Measurements from ENCODE around the gene AK9. TPM values are rescaled to one million over a fixed set of nuclear protein-coding genes. Genes with fewer than 3 reads are reported as not detected.

AK9 gene
- total and polyA plus RNA-seq, 2 of the 8 experiments (the other 6 are each of a cell fraction or from before 2014, with no cell fraction given): 1.8 to 2.2 TPM

GRCh38 chr6:109653264-109653663 lies 37.7 kb downstream of the AK9 start:
- Histone ChIP-seq H2BK5ac (ENCODE audit: low read depth, low read length) (no peak overlapping the region), H3K18ac (ENCODE audit: extremely low read depth, low read length) (no peak overlapping the region), H3K9ac (replicated peaks in 1 of 4; ENCODE audit: extremely low read depth in 1 of 4, low read depth in 3 of 4, low read length in 3 of 4) (no peak overlapping the region), H3K27me3 (replicated peaks in 1 of 4; ENCODE audit: control insufficient read depth in 3 of 4, extremely low read depth in 1 of 4, insufficient read depth in 3 of 4, low read length in 3 of 4) (no peaks in the 10 kb centered on the region), H2AK5ac (ENCODE audit: low read depth, low read length) (no peak overlapping the region), H3K79me1 (ENCODE audit: low read depth, low read length) (no peaks in the 10 kb centered on the region), H3K79me2 (ENCODE audit: control insufficient read depth in 1 of 2, insufficient read depth in 2 of 2, low read length in 2 of 2) (no peaks in the 10 kb centered on the region), H3K36me3 (ENCODE audit: control insufficient read depth in 2 of 4, insufficient read depth in 4 of 4, low read length in 3 of 4) (no peaks in the 10 kb centered on the region), H2BK120ac (replicated peaks; ENCODE audit: low read depth, low read length) (no peak overlapping the region), H4K5ac (ENCODE audit: insufficient read length, low read depth, low read length) (no peak overlapping the region), H3K27ac (ENCODE audit: low read depth, low read length) (no peak overlapping the region), H3K4me1 (replicated peaks in 1 of 4; ENCODE audit: control insufficient read depth in 3 of 4, insufficient read depth in 4 of 4, low read length in 3 of 4) (no peaks in the 10 kb centered on the region), H3K23me2 (ENCODE audit: low read depth, low read length) (no peaks in the 10 kb centered on the region), H2BK12ac (ENCODE audit: low read depth, low read length) (no peak overlapping the region), H3K9me3 (ENCODE audit: insufficient read depth in 2 of 2, low read depth in 1 of 2, low read length in 1 of 2) (no peaks in the 10 kb centered on the region), H2AFZ (ENCODE audit: low read length) (no peak overlapping the region), H3K56ac (replicated peaks; ENCODE audit: insufficient read length, low read depth, low read length) (no peak overlapping the region), H4K20me1 (replicated peaks in 1 of 2; ENCODE audit: control insufficient read depth in 1 of 2, insufficient read depth in 2 of 2, low read length in 2 of 2) (no peaks in the 10 kb centered on the region), H3K14ac (ENCODE audit: insufficient read length) (no peak overlapping the region), H3K4ac (replicated peaks; ENCODE audit: insufficient read length, low read depth, low read length) (no peak overlapping the region), H4K91ac (replicated peaks; ENCODE audit: insufficient read length, low read length) (no peak overlapping the region), H2BK20ac (ENCODE audit: low read length) (no peak overlapping the region), H4K8ac (ENCODE audit: extremely low read depth, insufficient read depth, low read length) (no peak overlapping the region), H3K23ac (ENCODE audit: insufficient read length) (no peak overlapping the region), H3K4me2 (ENCODE audit: insufficient read depth in 1 of 2, low read depth in 2 of 2, low read length in 2 of 2) (no peak overlapping the region), H3K4me3 (ENCODE audit: extremely low read depth in 1 of 4, insufficient read depth in 2 of 4, low read depth in 3 of 4, low read length in 4 of 4) (no peak overlapping the region), H2BK15ac (ENCODE audit: low read length) (no peak overlapping the region)
- ChIA-PET POLR2A (ENCODE audit: partially characterized antibody) (no interaction called here), CTCF (ENCODE audit: partially characterized antibody) (no interaction called here)
- no peak for DNase-seq (ENCODE audit: low read depth in 1 of 2, low spot score in 2 of 2)
- FAIRE-seq: no peak
- TF ChIP-seq CHD2 (IDR thresholded peaks at IDR 0.05; ENCODE audit: low read length): no peak
- TF ChIP-seq TAF1 (IDR thresholded peaks at IDR 0.05; ENCODE audit: low read depth, low read length): no peak
- TF ChIP-seq SUZ12 (IDR thresholded peaks at IDR 0.05; ENCODE audit: low read length): no peak
- no peak for TF ChIP-seq SIRT6 (IDR thresholded peaks at IDR 0.05; ENCODE audit: low read length)
- no peak for TF ChIP-seq TAF7 (optimal IDR thresholded peaks at IDR 0.05; ENCODE audit: borderline replicate concordance, low read depth, low read length)
- TF ChIP-seq, protein P1, sequence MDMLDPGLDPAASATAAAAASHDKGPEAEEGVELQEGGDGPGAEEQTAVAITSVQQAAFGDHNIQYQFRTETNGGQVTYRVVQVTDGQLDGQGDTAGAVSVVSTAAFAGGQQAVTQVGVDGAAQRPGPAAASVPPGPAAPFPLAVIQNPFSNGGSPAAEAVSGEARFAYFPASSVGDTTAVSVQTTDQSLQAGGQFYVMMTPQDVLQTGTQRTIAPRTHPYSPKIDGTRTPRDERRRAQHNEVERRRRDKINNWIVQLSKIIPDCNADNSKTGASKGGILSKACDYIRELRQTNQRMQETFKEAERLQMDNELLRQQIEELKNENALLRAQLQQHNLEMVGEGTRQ (IDR thresholded peaks at IDR 0.05; ENCODE audit: low read length): no peak
- no peak for TF ChIP-seq SP1 (IDR thresholded peaks at IDR 0.05; ENCODE audit: low read depth, low read length)
- no peak for TF ChIP-seq EP300 (IDR thresholded peaks at IDR 0.05; ENCODE audit: borderline replicate concordance in 1 of 2, low read depth in 2 of 2, low read length in 2 of 2)
- TF ChIP-seq FOSL1 (IDR thresholded peaks at IDR 0.05; ENCODE audit: insufficient read depth, low read depth, low read length): no peak
- 71% methylated on average over 5 of the region's 5 CpGs; no CpG with 5 or more reads in 1 of the 2 experiments for WGBS, 2 experiments (ENCODE audit: extremely low coverage in 1 of 2, insufficient coverage in 1 of 2, insufficient read length in 1 of 2, insufficient replicate concordance in 2 of 2, low coverage in 1 of 2, low lambda C conversion rate in 2 of 2, missing lambda C conversion rate in 1 of 2)
